Bronchial epithelial cell (primary cell): ENCODE data around the gene CNKSR3. TPM values are rescaled to one million over a fixed set of nuclear protein-coding genes. Genes with fewer than 3 reads are reported as not detected.
A peak's percentile ranks its signal among the peaks of the same experiment; 100 is the strongest.

Source experiments
- DNase-seq: peaks from one replicate; pipeline ENCODE4 v3.0.0-alpha.2; 2010; ENCODE audit warnings: low read depth
- FAIRE-seq: peaks from 2 replicates; lab custom pipeline; 2011; peaks lifted over from hg19 to GRCh38; lab: Jason Lieb, UNC
- H3K27me3 ChIP-seq: 2 replicates; pipeline ENCODE4 v1.5.1; 2011; ENCODE audit warnings: low read length; ENCODE audit not compliant: control insufficient read depth, insufficient read depth
- H3K36me3 ChIP-seq: 2 replicates; pipeline ENCODE4 v1.5.1; 2011; ENCODE audit warnings: low read length; ENCODE audit not compliant: control insufficient read depth, insufficient read depth
- H3K4me3 ChIP-seq: 2 replicates; pipeline ENCODE4 v1.5.1; 2011; ENCODE audit warnings: mild to moderate bottlenecking, low read depth, low read length, control low read depth
- total RNA-seq: library from RNA; depleted of rRNA; stranded (reverse); fragments of >200 nt; gene quantifications from 2 replicates; pipeline ENCODE4 v1.2.1, GENCODE V29; 2014
- TF ChIP-seq, protein P1 (sequence below): IDR thresholded peaks from 2 replicates; pipeline ENCODE4 v1.5.1; 2011; ENCODE audit warnings: mild to moderate bottlenecking, moderate library complexity, low read length, control low read depth, inconsistent platforms; ENCODE audit not compliant: insufficient read depth, severe bottlenecking

The CNKSR3 gene
- total RNA-seq, 1 donor from 2014 or later, result 2.6 TPM

- TF ChIP-seq, protein P1, sequence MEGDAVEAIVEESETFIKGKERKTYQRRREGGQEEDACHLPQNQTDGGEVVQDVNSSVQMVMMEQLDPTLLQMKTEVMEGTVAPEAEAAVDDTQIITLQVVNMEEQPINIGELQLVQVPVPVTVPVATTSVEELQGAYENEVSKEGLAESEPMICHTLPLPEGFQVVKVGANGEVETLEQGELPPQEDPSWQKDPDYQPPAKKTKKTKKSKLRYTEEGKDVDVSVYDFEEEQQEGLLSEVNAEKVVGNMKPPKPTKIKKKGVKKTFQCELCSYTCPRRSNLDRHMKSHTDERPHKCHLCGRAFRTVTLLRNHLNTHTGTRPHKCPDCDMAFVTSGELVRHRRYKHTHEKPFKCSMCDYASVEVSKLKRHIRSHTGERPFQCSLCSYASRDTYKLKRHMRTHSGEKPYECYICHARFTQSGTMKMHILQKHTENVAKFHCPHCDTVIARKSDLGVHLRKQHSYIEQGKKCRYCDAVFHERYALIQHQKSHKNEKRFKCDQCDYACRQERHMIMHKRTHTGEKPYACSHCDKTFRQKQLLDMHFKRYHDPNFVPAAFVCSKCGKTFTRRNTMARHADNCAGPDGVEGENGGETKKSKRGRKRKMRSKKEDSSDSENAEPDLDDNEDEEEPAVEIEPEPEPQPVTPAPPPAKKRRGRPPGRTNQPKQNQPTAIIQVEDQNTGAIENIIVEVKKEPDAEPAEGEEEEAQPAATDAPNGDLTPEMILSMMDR, result no peak
- DNase-seq, result no peak
- peak; percentile 64 for FAIRE-seq
- no peaks in the 10 kb centered on the region for H3K36me3 ChIP-seq
- no peaks in the 10 kb centered on the region for H3K27me3 ChIP-seq
- no peak overlapping the region for H3K4me3 ChIP-seq
Observed at GRCh38 chr6:154491567-154492470, 18.7 kb downstream of the CNKSR3 start.

GRCh38 chr6:154489822-154490221 is 20.7 kb downstream of the CNKSR3 start:
- TF ChIP-seq, protein P1, result no peak
- Histone ChIP-seq H3K27me3 (no peaks in the 10 kb centered on the region), H3K4me3 (no peak overlapping the region), H3K36me3 (no peaks in the 10 kb centered on the region)
- DNase-seq, result no peak
- FAIRE-seq, result no peak

DNA sequence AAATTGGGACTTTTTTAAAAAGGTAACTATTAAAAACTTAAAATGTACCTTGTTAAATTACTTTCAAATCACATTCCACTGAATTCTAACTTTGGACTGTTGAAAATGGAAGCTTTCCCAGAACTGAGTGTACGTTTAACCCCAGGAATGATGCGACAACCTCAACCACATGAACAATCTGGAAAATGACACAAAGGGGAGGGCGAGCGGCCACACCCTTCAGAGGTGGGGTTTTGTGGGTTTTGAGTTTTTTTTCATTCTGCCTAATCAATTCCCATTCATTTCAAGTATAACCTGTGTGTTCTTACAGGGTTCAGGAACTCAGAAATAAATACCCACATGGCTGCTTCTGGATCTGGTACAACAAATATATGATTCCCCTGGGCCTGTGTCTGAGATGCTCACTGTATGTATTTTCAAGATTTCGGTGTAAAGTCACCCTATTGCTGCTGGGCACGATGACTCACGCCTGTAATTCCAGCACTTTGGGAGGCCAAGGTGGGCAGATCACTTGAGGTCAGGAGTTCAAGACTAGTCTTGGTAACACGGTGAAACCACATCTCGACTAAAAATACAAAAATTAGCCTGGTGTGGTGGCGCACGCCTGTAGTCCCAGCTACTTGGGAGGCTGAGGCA is 21.6 kb downstream of the CNKSR3 start:
- FAIRE-seq (no peak), DNase-seq (no peak)
- TF ChIP-seq, protein P1, result no peak
- Histone ChIP-seq H3K27me3 (no peaks in the 10 kb centered on the region), H3K4me3 (no peak overlapping the region), H3K36me3 (no peaks in the 10 kb centered on the region)

- DNase-seq, result no peak
- Histone ChIP-seq H3K27me3 (no peaks in the 10 kb centered on the region), H3K36me3 (no peaks in the 10 kb centered on the region), H3K4me3 (no peak overlapping the region)
- TF ChIP-seq, protein P1, result no peak
- FAIRE-seq, result no peak
Observed at GRCh38 chr6:154488248-154488593, 22.3 kb downstream of the CNKSR3 start.

GRCh38 chr6:154487367-154488247 is 22.9 kb downstream of the CNKSR3 start:
- DNase-seq (no peak), FAIRE-seq (no peak)
- no peaks in the 10 kb centered on the region for H3K36me3 ChIP-seq
- no peak overlapping the region for H3K4me3 ChIP-seq
- H3K27me3 ChIP-seq, result no peaks in the 10 kb centered on the region
- TF ChIP-seq, protein P1, result no peak
